Stimulated activated CD4-positive, alpha-beta T cell treated with anti-CD3 and anti-CD28 coated beads, Interleukin-12 subunit alpha, Interleukin-12 subunit beta, amount 100 ng/mL, for 24 hours (primary cell): ENCODE results near the gene TSTD1.
"Not testable (repeated sequence)": the region's sequence is repeated elsewhere in the genome, so short reads cannot be mapped to it uniquely, and the experiment has no call there.

ENCODE experiments used
- DNase-seq, 2 experiments: peaks; one replicate each; pipeline ENCODE4 v3.0.0-alpha.2; 2020; ENCODE audit warnings: low read depth in 2 of 2

The TSTD1 gene

DNA sequence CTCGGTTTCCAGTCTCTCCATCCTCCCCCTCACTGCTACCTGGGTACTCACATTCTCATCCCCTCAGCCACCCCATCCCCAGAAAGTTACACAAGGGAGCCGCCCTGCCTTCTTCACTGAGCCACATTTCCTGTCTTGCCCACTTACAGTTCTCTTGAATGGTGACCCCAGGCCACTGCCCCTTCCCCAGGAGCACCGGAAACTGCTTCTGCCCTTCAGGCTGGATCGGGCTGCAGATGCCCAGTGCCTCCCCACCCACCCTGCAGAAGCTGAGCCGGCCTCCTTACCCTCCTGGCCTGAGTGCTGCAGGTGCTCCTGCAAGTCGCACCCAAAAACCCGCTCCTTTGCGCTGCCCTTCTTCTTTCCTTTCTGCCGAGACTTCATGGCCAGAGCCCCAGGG lies 30.5 kb upstream of the TSTD1 start:
- DNase-seq = no peak

DNA sequence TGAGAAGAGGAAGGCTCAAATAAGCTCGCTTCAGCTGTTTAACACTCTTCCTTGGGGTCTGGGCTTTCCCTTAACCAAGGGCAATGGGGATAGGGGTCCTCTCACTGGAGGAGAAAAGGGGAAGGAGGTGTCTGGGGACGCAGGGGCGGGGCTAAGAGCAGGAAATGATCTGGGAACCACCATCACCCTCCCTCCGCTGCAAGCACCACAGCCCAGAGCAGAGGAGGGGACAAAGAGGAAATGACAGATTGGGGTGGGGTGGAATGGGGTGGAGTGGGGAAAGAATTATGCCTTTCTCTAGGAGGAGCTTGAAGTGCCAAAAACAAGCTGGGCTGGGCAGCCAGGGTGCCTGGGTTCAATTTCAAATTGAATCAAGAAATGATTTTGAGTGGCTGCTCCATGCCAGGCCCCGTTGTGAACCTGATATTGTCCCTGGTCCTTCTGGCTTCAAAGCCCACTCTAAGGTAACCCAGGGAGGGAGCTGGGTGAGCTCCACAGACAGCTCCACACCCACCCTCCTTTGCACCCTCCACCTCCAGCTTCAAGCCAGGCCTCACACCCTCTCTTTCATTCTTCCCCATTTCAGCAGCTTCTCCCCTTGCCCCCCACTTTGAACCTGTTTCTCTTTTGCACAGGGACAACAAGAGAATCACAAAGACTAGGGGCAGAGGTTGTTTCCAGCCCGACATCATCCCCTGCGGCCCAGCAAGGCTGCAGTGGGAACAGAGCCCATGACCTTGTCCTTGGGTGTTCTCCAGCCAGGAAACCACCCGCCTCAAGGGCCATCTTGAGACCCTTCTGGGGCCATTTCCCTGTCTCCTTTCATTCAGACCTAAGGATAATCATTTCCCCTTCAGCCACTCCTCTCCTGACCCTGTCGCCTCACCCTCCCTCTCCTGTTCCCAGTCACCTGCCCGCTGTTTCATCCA lies 29.8 kb upstream of the TSTD1 start:
- DNase-seq = peak; percentile 55 to 79

DNA sequence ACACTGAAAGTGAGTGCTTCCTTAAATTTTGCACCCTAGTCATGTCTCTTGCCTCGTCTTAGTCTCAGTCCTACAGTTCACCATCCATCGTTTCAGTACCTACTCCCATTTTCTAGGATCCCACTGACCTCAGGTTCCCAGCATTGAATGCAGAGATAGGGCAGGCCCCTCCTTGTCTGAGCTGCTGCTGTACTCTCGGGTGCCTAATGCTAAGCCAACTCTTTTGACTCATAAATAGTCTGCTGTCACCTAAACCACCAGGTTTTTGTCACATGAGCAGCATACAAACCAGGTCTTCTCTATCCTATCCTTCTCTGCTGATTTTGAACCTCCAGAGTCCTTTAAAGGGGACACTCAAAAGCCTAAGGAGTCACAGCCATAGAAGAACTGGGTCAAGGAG lies 27.9 kb upstream of the TSTD1 start:
- no peak for DNase-seq

DNA sequence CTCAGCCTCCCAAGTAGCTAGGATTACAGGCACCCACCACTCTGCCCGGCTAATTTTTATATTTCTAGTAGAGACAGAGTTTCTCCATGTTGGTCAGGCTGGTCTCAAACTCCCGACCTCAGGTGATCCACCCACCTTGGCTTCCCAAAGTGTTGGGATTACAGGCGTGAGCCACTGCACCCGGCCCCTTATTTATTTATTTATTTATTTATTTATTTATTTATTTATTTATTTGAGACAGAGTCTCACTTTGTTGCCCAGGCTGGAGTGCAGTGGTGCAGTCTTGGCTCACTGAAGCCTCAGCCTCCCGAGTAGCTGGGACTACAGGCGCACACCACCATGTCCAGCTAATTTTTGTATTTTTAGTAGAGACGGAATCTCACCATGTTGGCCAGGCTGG lies 26.9 kb upstream of the TSTD1 start:
- not testable (repeated sequence) for DNase-seq

DNA sequence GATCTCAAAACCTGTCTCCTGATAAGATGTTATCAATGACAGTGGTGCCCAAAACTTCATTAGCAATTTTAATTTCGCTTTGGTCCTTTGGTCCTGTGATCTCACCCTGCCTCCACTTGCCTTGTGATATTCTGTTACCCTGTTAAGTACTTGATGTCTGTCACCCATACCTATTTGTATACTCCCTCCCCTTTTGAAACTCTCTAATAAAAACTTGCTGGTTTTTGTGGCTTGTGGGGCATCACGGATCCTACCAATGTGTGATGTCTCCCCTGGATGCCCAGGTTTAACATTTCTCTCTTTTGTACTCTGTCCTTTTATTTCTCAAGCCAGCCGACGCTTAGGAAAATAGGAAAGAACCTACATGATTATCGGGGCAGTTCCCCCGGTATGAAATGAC lies 25.2 kb upstream of the TSTD1 start:
- DNase-seq = not testable (repeated sequence)

DNA sequence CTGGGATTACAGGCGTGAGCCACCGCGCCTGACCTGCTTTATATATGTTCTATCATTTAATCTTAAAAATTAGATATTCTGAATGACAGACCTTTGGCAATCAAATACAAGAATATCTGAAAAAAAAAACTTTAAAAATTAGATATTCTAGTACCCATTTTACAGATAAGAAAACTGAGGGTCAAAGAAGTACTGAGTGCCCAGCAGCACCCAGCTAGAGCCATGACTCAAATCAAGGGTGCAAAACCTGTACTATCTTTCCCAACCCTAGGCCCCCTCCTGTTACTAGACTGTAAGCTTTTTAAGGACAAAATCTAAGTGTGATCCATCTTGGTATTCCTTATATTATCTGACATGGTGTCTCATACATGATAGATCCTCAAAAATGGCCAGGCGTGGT lies 22.7 kb upstream of the TSTD1 start:
- DNase-seq = no peak

DNA sequence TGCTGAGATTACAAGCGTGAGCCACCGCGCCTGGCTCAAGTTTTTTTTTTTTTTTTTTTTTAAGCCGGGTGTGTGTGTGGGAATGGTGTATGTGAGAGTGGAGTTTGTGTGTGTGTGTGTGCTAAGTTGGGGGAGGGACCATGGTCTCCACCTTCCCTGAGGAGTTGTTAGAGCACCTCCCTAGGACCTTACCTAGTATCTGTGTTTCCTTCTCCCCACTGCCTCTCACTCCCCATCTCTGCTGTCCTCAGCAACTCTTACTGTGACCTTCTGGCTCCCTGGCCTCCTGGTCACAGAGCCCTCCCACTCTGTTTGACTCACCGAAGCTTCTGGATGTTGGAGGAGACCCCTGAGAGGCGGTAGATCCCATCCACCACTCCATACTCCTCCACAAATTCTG lies 20.5 kb upstream of the TSTD1 start:
- DNase-seq = no peak

DNA sequence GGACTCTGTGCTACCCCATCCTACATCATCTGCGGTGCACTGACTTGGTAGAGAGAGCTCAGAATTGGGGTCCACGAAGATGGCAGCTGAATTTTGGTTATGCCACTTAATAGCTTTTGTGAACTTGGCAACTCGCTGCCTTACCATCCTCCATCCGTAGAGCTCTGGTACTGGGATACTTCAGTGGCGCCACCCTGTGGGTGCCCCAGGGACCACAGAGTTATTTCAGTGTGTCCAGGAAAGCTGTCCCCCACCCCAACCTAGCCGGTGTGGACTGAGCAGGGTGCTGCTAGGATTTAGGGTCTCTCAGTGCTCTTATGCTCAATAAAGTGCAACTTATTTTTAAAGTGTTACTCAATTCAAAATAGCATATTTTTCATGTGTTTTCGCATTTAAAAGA lies 16.0 kb upstream of the TSTD1 start:
- DNase-seq = no peak

DNA sequence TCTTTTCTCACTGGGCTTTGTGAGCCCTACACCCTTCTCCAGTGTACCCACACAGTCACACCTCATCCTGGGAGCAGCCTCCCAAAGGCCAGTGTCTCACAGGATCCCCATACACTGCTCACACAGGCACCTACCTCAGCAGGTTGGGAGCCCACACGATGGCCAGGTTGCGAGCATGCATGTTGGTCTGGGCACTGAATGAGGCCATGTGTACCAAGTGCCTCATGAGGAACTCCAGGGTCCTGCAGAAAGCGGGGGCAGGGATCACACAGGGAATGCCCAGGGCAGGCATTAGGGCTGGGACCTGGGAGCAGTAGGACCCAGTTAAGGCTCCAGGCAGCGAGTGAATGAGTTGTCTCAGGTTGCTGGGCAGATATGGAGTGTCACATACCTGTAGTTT lies 15.5 kb upstream of the TSTD1 start:
- DNase-seq = no peak

DNA sequence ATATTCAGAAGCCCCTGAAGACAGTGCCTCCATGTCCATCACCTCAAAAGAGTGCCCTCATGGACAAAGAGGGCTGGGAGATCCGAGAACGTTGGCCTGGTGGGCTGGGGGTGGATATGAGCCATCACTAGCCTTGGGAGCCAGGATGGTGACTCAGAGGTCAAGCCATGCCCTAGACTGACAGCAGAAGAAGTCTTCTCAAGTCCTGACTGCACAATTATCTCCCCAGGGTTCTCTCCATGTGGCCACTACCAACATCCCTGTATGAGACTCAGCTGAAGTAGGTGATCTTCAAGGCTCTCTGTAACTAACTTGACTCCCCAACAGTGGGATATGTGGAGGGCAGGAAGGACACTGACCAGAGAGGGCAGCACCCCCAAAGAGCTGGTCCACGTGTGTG lies 14.1 kb upstream of the TSTD1 start:
- no peak for DNase-seq

DNA sequence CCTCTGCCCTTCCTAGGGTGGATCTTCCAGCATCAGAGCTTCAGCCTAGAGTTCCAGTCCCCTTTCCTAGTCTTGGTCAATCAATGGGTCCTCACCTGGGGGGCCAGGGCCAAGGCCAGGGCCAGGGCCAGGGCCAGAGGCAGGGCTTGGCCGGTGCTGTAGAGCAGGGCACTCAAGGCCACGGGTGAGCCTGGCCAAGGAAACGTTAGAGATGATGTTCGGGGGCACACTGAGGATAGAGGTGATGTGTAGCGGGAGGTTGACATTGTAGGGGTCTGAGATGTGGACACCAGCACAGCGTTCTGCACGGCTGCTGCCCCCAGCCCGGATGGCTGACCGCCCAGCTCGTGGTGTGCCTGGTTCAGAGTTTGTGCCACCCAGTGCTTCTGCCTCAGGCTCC lies 12.5 kb upstream of the TSTD1 start:
- DNase-seq = no peak

DNA sequence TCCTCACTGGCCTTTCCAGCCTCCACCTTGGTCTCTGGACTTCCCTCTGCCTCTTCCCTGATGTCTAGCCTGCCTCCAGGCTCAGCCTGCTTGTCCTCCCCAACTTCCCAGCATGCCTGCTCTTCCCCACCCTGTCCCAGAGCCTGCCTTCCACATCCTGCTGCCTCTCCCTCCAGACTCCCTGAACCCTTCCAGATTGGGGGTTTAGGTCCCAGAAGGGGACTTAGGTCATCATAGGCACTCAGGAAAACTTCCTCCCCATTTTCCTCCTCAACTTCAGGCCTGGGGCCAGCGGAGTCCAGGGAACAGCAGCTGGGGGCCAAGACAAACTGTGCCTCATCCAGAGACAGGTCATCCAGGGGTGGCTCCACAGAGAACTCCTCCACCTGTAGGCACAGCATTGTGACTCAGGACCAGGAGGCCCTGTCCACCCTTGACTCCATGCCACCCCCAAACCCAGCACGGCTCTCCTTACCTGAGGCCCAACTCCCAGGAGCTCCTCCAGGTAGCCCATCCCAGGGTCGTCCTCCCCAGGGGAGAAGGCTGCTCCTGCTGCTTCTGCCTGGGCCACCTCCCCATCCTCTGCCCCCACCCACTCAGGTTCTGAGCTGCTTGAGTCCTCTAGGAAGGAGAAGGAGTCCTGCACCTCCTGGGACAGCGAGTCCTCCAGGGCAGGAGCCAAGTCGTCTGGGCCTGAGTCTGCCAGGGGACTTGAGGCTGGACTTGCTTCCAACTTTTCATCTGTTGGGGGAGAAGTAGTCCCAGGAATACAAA lies 10.4 kb upstream of the TSTD1 start:
- DNase-seq = no peak

DNA sequence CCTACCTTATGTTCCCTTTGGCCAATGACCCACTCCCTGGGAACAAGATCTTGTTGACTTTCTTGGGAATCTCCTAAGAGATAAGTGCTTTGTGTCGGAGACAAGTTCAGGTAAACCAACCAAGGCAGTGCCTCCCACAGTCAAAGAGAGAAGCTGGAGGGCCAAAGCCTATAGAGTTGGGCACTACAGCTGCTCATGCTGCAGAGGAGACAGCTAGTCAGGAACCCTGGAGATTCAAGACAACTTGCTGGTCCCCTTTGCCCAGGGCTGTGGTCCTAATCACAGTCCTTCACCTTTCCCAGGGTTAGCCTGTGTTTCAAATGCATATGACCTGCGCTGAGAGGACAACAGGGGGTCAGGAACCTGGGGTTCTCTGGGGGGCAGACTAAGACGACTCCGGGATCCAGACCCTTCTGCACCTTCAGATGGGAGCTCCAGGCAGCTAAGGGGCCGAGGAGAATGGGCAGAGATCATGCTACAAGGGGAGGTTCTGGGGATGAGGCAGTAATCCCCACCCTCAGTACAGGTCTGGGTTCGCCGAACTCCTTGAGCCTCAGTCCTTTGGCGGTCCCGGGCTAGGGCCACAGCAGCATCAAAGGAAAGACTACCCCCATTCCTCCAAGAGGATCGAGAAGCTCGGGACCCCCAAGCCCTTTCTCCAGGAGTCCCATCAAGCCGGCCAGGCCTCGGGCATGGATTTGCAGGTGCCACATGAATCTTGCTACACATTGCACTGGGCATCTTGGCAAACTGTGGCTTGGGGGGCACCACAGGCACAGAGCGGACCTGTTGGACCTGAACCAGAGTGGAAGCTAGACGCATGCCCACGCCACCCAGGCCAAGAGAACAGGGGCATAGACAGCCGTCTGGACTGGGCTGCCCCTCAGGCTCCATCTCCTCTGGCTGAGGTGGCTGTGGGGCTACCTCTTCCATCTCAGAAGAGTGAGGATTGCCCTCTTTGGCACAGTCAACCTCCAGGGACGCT lies 9.0 kb upstream of the TSTD1 start:
- no peak for DNase-seq

DNA sequence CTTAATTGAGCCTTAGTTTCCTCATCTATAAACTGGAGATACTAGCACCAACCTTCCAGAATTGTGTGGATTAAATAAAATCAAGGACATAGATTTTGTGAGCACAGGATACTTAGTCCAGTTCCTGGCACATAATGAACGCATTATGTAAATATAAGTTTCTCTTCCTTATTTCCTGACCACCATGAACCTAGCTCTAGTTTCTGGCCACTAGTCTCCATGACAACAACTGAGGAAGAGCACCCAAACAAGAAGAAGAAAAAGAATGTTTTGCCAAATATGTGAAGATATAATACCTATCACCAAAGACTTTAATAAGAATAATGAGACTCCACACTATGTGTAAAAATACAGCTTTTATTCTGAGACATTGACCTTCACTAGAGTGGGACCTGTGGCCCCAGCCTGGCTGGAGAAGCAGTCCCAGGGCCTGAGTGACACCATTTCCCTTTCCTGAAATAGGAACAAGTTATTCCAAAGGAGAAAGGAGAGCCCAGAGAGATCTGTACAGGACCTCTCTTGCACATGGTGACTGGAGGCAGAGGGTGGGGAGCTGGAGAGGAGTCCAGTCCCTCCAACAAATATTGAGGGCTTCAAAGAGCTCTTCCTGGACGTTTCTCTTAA lies 8.0 kb upstream of the TSTD1 start:
- no peak for DNase-seq

DNA sequence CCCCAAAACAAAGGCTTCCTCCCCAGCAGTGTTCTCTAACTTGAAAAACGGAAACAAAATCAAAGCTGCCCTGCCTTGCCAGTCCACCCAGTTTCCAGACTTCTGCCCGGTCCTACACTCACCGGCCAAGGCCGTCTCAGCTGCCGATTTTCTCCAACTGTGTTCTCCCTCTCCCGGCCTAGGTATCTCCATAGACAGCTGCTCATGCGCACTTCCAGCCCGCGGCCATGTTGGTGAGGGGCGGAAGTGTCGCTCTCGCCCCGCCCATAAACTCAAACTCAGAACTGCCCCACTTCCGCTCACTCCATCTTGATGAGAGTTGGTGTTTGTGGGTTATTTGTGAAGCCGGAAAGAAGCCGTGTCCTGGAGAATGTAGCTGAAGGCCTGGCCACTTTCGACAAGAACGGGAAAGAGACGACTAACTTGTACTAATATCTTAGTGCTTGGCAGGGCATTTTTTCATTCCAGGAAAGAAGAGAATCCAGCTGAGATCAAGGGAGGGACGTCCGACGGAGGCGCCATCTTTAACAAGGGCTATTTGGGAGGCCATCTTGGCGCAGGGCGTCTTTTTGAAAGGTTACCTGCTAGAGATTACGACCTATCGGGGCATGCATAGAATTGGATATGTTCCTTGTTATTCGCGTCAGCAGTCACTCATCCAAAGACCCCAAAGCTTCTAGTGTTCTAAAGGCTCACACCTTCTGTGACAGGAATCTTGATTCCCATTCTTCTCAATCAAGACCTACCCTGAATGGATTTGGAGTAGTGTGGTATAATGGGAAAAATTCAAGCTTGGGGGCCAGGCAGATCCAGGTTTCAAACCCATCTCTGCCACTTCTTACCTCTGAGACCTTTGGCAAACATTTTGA lies 7.2 kb upstream of the TSTD1 start, which contains the start of gene USF1:
USF1 (minus strand) TSS at position 242 of the 869 bp plus-strand sequence. CDS start 2,702 bp downstream, outside the sequence.
- DNase-seq = peak; percentile 82 to 88

DNA sequence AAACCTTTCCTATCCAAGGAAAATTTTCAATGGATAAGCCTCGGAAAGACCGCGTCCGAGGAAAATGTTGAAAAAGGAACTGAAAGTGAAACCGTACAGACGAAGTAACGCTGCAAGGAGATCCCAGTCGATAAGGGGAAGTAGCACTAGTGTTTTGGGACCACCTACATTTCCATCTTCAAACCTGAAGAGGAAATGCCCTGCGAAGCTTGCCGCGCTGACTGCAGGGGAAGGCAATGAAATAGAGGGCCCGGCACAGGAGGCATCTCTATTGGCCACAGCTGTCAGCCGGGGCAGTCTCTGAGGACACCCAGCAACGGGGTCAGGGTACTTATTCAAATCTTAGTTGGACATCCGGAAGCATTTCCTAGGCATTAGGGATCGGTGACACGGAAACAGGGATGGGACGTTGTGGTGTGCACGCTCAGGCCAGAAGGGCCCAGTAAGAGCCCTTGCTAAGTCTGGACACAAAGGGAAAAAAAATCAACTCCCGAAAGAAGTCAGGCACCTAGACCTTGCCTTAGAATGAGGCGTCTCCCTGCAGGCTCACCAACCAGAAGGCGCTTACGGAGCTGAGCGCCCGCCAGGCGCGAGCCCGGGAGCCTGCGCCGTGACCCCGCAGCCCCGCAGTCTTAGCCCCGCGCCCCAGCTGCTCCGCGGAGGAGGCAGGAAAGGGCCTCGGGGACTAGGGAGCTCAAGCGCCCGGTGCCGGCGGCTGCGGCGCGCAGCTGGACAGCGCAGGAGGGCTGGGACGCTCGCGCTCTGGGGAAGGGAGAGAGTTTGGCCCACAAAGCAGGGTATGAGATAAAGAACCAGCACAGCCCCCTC lies 6.4 kb upstream of the TSTD1 start:
- DNase-seq = peak in 1 of 2 experiments; percentile 45

DNA sequence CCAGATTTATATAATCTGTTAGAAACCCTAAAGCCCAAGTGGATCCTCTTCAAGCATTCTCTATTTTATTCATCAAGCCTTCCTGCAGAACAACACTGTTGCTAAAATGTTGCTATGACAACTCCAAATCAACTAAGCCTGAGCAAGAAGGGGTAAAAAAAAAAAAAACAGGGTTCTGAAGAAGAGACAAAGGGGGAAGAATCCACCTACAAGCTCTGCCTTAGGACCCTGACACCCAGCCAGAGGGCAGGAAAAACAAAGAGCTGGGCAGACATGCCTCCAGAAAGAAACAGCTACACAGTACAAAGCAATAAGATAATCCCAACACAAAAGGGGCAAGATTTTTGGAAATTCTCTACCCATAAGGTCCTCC lies 5.8 kb upstream of the TSTD1 start:
- no peak for DNase-seq

DNA sequence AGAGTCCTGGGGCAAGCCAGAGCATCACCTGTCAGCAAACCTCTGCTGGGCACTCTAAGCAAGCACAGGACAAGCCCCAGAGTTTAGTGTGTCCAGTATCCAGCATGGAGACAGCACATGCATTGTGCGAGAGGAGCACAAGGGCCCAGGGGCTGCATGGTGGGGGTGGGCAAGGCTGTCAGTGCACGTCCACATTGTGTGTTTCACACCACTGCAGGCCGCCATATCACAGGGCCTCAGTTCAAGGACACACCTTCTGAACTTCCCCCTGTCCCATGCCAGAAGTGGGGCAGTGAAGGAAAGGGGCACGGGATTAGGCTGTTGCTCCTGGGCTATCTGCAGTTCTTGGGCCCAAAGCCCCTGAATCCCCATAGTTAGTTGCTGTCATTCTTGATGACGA lies 782 bp upstream of the TSTD1 start:
- no peak for DNase-seq

DNA sequence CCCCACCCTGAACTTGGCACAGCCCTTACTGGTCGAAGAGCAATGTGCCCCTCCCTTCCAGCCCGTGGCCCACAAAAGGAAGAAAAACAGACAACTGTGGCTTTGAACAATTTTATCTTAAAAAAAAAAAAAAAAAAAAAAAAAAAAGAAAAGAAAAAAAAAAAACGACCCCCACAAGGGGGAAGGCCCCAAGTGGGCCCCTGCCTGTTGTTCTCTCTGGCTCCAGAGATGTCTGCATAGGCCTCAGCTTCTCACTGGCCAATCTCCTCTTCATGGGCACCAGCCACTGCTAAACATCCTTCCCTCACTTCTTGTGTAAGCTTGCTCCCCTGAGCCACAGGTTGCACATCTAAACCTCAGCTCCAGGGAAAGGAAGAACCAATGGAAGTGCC lies 386 bp upstream of the TSTD1 start:
- DNase-seq = no peak
